Gastroesophageal sphincter (tissue), 3 donors: ENCODE results near the gene OTUB2.

Source experiments
- EP300 ChIP-seq: sonication (generic); formaldehyde crosslinking; IDR thresholded peaks from one replicate; pipeline ENCODE4 v1.6.1; 2017; ENCODE audit warnings: antibody characterized with exemption, mild to moderate bottlenecking
- POLR2A ChIP-seq, 2 donors: fragments of 450-650 bp; IDR thresholded peaks; one replicate each; pipeline ENCODE4 v1.6.1; 2017; ENCODE audit warnings: antibody characterized with exemption in 2 of 2, mild to moderate bottlenecking in 2 of 2, moderate library complexity in 1 of 2
- POLR2AphosphoS5 ChIP-seq: sonication (generic); formaldehyde crosslinking; IDR thresholded peaks from one replicate; pipeline ENCODE4 v1.6.1; 2017; ENCODE audit warnings: antibody characterized with exemption
- TF ChIP-seq, protein P1 (sequence below), 4 experiments: fragments of 200-600 bp in 2 of 4; fragments of 450-650 bp in 2 of 4; sonication (generic) in 1 of 4; IDR thresholded peaks; one replicate each; pipeline ENCODE4 v1.5.1; 2017 to 2019; ENCODE audit warnings: antibody characterized with exemption in 4 of 4, mild to moderate bottlenecking in 2 of 4, moderate library complexity in 2 of 4

DNA sequence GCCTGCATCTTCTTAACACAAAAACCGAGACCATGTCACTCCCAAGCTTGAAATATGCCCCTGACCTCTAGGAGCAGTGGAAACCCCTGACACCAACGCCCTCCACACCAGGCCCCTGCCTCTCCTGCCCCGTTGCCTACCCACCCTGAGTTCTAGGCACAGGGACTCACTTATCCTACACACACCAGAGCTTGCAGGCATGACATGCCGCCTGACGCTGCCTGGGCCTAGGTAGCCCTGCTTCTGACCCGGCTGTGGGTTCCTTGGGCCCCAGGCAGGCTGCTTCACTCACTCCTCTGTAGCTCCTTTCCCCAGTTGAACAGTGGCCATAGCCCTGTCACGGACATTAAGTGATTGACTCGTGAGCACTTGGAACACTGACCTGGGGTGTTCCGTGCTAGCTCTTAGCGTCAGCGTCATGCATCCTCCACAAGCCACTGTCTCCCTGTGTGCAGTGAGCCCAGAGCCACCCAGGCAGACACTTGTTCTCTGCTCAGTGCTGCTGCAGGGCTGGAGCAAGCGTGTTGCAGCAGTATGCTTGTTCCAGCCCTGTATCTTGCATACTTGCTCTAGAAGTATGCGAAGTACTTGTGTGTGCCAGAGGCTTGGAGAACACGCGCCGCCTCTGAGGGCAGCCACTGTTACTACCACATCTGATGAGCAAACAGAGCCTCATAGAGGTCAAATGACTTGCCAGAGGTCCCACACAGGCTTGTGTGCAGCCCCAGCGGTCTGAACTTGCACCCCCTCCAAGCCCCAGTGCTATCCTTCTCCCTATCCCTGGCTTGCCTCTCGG is 15.6 kb downstream of the OTUB2 start:
- TF ChIP-seq, protein P1, sequence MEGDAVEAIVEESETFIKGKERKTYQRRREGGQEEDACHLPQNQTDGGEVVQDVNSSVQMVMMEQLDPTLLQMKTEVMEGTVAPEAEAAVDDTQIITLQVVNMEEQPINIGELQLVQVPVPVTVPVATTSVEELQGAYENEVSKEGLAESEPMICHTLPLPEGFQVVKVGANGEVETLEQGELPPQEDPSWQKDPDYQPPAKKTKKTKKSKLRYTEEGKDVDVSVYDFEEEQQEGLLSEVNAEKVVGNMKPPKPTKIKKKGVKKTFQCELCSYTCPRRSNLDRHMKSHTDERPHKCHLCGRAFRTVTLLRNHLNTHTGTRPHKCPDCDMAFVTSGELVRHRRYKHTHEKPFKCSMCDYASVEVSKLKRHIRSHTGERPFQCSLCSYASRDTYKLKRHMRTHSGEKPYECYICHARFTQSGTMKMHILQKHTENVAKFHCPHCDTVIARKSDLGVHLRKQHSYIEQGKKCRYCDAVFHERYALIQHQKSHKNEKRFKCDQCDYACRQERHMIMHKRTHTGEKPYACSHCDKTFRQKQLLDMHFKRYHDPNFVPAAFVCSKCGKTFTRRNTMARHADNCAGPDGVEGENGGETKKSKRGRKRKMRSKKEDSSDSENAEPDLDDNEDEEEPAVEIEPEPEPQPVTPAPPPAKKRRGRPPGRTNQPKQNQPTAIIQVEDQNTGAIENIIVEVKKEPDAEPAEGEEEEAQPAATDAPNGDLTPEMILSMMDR (IDR thresholded peaks at IDR 0.05): no peak
- TF ChIP-seq EP300 (no peak), POLR2A (IDR thresholded peaks at IDR 0.05) (no peak), POLR2AphosphoS5 (peak; percentile 10)
